A549 treated with ZK216348 at 1 μM for 4 hours (cell line): ENCODE results near the gene VRK3. TPM values are rescaled to one million over a fixed set of nuclear protein-coding genes. Genes with fewer than 3 reads are reported as not detected.

ENCODE experiments used
- total RNA-seq: library from RNA; stranded (reverse); fragments of 200-300 nt; extraction: Qiagen RNA extraction; gene quantifications from 5 replicates; pipeline ENCODE4 v1.2.3, GENCODE V29; 2022; ENCODE audit warnings: low read depth

The VRK3 gene, protein sequence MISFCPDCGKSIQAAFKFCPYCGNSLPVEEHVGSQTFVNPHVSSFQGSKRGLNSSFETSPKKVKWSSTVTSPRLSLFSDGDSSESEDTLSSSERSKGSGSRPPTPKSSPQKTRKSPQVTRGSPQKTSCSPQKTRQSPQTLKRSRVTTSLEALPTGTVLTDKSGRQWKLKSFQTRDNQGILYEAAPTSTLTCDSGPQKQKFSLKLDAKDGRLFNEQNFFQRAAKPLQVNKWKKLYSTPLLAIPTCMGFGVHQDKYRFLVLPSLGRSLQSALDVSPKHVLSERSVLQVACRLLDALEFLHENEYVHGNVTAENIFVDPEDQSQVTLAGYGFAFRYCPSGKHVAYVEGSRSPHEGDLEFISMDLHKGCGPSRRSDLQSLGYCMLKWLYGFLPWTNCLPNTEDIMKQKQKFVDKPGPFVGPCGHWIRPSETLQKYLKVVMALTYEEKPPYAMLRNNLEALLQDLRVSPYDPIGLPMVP
- 33.0 to 41.1 TPM (median 38.8 TPM) in 5 replicates for total RNA-seq

DNA sequence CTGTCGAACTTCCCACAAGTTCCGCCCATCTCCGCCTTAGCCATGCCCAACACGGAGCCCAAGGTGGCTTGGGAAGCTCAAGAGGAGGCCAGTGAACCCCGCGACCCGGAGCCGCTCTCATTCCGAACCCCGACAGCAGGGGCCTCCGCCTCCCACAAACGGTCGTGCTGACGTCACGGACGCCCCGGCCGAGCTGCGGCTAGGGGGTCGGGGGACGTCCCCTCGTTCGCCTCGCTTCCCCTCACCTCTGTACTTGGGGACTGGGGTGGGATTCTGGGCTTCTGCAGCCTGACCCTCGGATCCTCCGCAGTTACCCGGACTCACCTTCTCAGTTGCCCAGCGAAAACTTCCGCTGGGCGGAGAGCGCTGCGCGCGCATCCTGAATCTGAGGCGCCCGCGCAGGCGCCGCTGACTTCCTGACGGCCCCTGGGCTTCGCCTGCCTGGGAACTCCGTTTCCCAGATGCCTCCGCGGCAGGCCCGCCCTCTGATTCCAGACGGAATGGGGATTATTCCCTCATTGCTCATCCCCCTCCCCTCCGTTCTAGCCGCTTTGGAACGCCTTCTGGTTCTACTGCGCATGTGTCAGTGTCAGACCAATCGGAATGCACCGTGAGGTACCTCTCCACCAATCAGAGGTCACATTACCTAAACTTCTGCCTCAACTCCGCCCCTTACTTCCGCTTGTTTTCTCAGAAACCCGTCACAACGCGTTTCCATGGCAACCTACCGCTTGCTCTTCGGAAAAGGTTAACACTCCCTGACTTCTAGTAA, at the start of gene VRK3:
TSS of gene VRK3 (minus strand) at position 351 of the 772 bp plus-strand sequence. CDS start 9,210 bp downstream, outside the sequence.

DNA sequence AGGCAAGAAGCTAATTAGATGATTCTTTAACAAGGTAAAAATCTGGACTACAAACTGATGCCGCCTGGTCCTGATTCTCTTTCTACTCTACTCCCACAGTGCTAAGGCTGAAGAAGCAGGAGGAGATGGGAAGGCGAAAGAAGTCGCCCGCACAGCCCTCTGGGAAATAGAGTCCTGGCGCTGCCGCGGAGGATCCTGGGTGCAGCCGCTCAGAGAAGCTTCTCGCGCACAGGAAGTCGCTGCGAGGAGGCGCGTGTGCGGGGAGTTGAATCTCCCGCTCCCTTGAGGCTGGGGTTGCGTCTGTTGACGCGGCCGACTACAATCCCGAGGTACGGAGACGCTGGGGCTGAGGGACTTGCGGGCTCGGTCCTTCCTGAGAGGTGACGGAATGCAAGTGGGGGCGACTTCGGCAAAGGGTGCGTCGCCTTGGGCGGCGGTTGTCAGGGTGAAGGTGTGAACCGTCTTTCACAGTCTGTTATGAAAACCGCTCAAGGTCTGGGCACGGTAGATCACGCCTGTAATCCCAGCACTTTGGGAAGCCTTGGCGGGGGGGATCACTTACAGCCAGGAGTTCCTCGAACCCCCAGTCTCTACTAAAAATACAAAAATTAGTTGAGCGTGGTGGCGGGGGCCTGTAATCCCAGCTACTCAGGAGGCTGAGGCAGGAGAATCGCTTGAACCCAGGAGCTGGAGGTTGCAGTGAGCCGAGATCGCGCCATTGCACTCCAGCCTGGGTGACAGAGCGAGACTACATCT, 800 bp upstream of the VRK3 start, which contains the start of gene ZNF473:
TSS of gene ZNF473 (plus strand) at position 212 of the 756 bp plus-strand sequence. CDS start 5,078 bp downstream, outside the sequence.

DNA sequence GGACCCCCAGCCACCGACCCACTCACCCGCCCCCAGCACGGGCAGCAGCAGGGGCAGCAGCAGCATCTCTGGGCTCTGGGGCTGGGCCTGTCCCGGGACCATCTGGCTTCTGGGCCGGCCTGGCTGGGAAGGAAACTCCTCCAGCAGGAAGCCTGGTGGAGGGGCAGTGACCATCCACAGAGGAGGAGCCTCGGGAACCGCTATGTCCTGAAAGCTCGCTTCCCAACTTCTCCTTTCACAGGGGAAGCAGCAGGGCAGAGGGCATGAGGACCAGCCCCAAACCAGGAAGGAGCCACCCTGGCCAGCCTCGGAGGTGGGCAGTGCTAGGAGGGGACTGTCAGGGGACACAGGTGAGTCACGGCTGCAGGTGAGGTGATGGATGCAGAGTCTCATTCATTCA, 64.2 kb downstream of the VRK3 start, which contains the start of gene SIGLEC11:
TSS of gene SIGLEC11 (minus strand) at position 193 of the 400 bp plus-strand sequence. CDS start at position 102, 91 bp downstream.

DNA sequence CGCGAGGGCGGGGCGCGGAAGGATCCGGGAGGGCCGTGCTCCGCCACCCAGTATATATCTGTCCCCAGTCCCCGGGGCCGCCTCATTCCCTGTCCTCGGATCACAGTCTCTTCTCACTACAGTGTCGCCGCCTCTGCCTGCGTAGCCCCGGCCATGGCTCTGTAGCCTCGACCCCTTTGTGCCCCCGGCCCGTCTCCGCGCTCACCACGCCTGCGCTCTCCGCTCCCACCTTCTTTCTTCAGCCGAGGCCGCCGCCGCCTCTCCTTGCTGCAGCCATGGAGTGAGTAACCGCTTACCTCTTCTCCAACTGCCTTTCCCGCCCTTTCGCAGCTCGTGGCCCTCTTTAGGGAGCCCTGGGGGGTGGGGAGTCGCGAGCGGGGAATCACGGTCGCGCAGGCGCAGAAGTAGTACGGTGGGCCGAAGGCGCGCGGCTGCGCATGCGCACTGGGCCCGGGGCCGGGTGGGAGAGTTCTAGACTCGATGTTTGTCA, 96.0 kb downstream of the VRK3 start, which contains the start of the genes ATF5 and NUP62:
TSS of gene ATF5 (plus strand) at position 85 of the 490 bp plus-strand sequence. CDS start 1,646 bp downstream, outside the sequence.
TSS of gene NUP62 (minus strand) at position 384 of the 490 bp plus-strand sequence. CDS start 19,697 bp downstream, outside the sequence.

Other genes starting within 250 kb of the VRK3 start
- gene FUZ, start 212.1 kb downstream of the VRK3 start, total RNA-seq: 9.3 to 17.9 TPM (median 15.0 TPM) in 5 replicates
- gene MED25, start 207.1 kb downstream of the VRK3 start, total RNA-seq: 39.7 to 74.7 TPM (median 67.0 TPM) in 5 replicates
- 98.8 to 160 TPM (median 149 TPM) in 5 replicates for gene PTOV1, start 174.2 kb downstream of the VRK3 start, total RNA-seq
- 30.8 to 60.9 TPM (median 51.4 TPM) in 5 replicates for gene PNKP, start 157.8 kb downstream of the VRK3 start, total RNA-seq
- gene AKT1S1, start 148.0 kb downstream of the VRK3 start, total RNA-seq: 64.4 to 121 TPM (median 114 TPM) in 5 replicates
- gene TBC1D17, start 147.7 kb downstream of the VRK3 start, total RNA-seq: 16.6 to 25.0 TPM (median 22.9 TPM) in 5 replicates
- 0.19 to 0.88 TPM (median 0.64 TPM) in 5 replicates for gene IL4I1, start 128.5 kb downstream of the VRK3 start, total RNA-seq
- gene ATF5, start 96.2 kb downstream of the VRK3 start, total RNA-seq: 40.4 to 59.5 TPM (median 52.8 TPM) in 5 replicates
- 60.3 to 101 TPM (median 94.7 TPM) in 5 replicates for gene NUP62, start 95.9 kb downstream of the VRK3 start, total RNA-seq
- 0.08 TPM in 1 of 5 replicates, not detected in the others for gene SIGLEC11, start 64.2 kb downstream of the VRK3 start, total RNA-seq
- gene ZNF473, start 633 bp upstream of the VRK3 start, total RNA-seq: 7.7 to 12.9 TPM (median 10.6 TPM) in 5 replicates
- not detected in 5 replicates for gene IZUMO2, start 137.9 kb upstream of the VRK3 start, total RNA-seq
- 4.0 to 7.5 TPM (median 6.7 TPM) in 5 replicates for gene MYH14, start 178.2 kb upstream of the VRK3 start, total RNA-seq